Ramos (cell line): ENCODE measurements around the gene CELF4.

Experiments used
- in situ Hi-C: fragments of 300-500 bp; cut with MboI; formaldehyde crosslinking; loops from one replicate; pipeline ENCODE4 v1.14.3; 2022; ENCODE audit warnings: low sequenced_read_pairs; ENCODE audit not compliant: unreplicated experiment

The CELF4 gene

GRCh38 chr18:37452682-37453385 lies 112.8 kb downstream of the CELF4 start:
- in situ Hi-C loops = loop anchor here (25.0 kb wide), 1 partner anchor 516 kb away; no protein-coding TSS in a partner anchor

- in situ Hi-C loops = loop anchor here (25.0 kb wide), 1 partner anchor 515 kb away; no protein-coding TSS in a partner anchor
Measured at GRCh38 chr18:37452015-37452414, 113.6 kb downstream of the CELF4 start.

- in situ Hi-C loops = loop anchor here (25.0 kb wide), 1 partner anchor 514 kb away; no protein-coding TSS in a partner anchor
Measured at GRCh38 chr18:37451239-37451825, 114.3 kb downstream of the CELF4 start.

GRCh38 chr18:37450434-37451132 lies 115.0 kb downstream of the CELF4 start:
- in situ Hi-C loops = loop anchor here (25.0 kb wide), 1 partner anchor 513 kb away; no protein-coding TSS in a partner anchor

- in situ Hi-C loops = loop anchor here (25.0 kb wide), 1 partner anchor 512 kb away; no protein-coding TSS in a partner anchor
Measured at GRCh38 chr18:37449618-37450017, 116.0 kb downstream of the CELF4 start.

GRCh38 chr18:37448946-37449345 lies 116.7 kb downstream of the CELF4 start:
- in situ Hi-C loops = no loop called here

GRCh38 chr18:37447962-37448888 lies 117.4 kb downstream of the CELF4 start:
- in situ Hi-C loops = no loop called here

- in situ Hi-C loops = no loop called here
Measured at GRCh38 chr18:37445836-37446235, 119.8 kb downstream of the CELF4 start.

GRCh38 chr18:37445368-37445767 lies 120.2 kb downstream of the CELF4 start:
- in situ Hi-C loops = no loop called here

- in situ Hi-C loops = no loop called here
Measured at GRCh38 chr18:37443325-37444055, 122.1 kb downstream of the CELF4 start.

GRCh38 chr18:37442477-37442876 lies 123.1 kb downstream of the CELF4 start:
- in situ Hi-C loops = no loop called here

GRCh38 chr18:37441821-37442220 lies 123.8 kb downstream of the CELF4 start:
- in situ Hi-C loops = no loop called here

GRCh38 chr18:37440206-37440605 lies 125.4 kb downstream of the CELF4 start:
- in situ Hi-C loops = no loop called here

- in situ Hi-C loops = no loop called here
Measured at GRCh38 chr18:37438417-37439180, 127.0 kb downstream of the CELF4 start.

- in situ Hi-C loops = no loop called here
Measured at GRCh38 chr18:37435996-37436395, 129.6 kb downstream of the CELF4 start.

GRCh38 chr18:37435150-37435867 lies 130.3 kb downstream of the CELF4 start:
- in situ Hi-C loops = no loop called here

GRCh38 chr18:37434161-37434860 lies 131.3 kb downstream of the CELF4 start:
- in situ Hi-C loops = no loop called here
